ENCODE measurements around the gene RRP9. TPM values are rescaled to one million over a fixed set of nuclear protein-coding genes. Genes with fewer than 3 reads are reported as not detected.

The RRP9 gene
- total and polyA plus RNA-seq, 4 donors, result 6.5 to 11.0 (median 7.8) TPM

DNA sequence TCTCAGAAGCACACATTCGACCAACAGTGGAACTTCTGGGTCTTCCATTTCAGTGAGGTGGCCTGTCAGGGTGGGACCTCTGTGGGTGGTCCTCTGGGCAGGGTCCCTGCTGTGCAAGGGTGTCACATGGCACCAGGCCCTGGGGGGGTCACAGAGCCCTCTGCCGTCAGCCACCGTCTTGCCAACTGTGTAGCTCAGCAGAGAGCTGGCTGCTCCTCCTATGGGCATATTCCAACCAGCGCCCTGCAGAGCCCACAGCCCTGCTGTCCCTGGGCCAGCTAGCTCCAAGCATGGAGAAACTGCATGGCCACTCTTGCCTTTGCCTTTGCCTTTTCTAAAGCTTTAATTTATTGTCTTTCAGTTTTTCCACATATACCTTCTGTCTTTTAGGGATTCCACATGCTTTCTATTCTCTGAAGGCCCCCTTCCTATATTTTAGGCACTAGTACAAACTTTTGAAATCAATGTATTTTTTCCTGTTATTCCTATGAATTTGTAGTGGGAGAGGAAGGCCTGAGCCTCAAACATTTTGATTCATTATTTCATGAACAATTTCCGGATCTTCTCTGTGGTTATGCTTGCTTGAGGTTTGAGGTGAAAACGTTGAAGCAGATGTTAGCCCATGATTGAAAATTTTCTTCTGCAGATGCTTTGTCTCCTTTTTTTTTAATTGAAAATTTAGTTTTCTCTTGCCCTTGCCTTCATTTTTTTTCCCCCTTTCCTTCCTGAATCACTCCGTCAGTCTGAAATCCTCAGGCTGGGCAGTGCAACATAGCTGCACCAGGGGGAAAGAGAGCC is 50.3 kb downstream of the RRP9 start:
- H3K27ac ChIP-seq (ENCODE audit: low read depth in 1 of 2, low read length in 2 of 2), result no peak overlapping the region
- no peak overlapping the region for H3K4me3 ChIP-seq (ENCODE audit: low read depth in 1 of 3, low read length in 3 of 3)
- no peaks in the 10 kb centered on the region for H3K4me1 ChIP-seq (ENCODE audit: control insufficient read depth in 4 of 4, insufficient read depth in 4 of 4, low read length in 3 of 4)
- H3K9ac ChIP-seq (ENCODE audit: low read depth in 1 of 2, low read length in 2 of 2), result no peak overlapping the region
- H3K27me3 ChIP-seq (ENCODE audit: control insufficient read depth in 4 of 4, insufficient read depth in 4 of 4, low read length in 3 of 4), result peaks cover 0 to 3% (median 0%) of the 10 kb centered on the region in 4 donors
- H3K36me3 ChIP-seq (ENCODE audit: control insufficient read depth in 4 of 4, insufficient read depth in 3 of 4, low read depth in 1 of 4, low read length in 3 of 4), result no peaks in the 10 kb centered on the region
- WGBS, result 75% methylated on average over 7 of the region's 7 CpGs
- DNase-seq (ENCODE audit: low spot score), result no peak
- TF ChIP-seq HNF4A (conservative IDR thresholded peaks at IDR 0.05), result no peak
- TF ChIP-seq, protein P1, sequence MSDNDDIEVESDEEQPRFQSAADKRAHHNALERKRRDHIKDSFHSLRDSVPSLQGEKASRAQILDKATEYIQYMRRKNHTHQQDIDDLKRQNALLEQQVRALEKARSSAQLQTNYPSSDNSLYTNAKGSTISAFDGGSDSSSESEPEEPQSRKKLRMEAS (IDR thresholded peaks at IDR 0.05), result no peak
- no peak for TF ChIP-seq RAD21 (IDR thresholded peaks at IDR 0.05)
- TF ChIP-seq NR2F2 (IDR thresholded peaks at IDR 0.05), result no peak
- TF ChIP-seq FOXA2 (IDR thresholded peaks at IDR 0.05), result no peak
- TF ChIP-seq, protein P2, sequence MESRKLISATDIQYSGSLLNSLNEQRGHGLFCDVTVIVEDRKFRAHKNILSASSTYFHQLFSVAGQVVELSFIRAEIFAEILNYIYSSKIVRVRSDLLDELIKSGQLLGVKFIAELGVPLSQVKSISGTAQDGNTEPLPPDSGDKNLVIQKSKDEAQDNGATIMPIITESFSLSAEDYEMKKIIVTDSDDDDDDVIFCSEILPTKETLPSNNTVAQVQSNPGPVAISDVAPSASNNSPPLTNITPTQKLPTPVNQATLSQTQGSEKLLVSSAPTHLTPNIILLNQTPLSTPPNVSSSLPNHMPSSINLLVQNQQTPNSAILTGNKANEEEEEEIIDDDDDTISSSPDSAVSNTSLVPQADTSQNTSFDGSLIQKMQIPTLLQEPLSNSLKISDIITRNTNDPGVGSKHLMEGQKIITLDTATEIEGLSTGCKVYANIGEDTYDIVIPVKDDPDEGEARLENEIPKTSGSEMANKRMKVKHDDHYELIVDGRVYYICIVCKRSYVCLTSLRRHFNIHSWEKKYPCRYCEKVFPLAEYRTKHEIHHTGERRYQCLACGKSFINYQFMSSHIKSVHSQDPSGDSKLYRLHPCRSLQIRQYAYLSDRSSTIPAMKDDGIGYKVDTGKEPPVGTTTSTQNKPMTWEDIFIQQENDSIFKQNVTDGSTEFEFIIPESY (IDR thresholded peaks at IDR 0.05), result no peak
- TF ChIP-seq, protein P3, sequence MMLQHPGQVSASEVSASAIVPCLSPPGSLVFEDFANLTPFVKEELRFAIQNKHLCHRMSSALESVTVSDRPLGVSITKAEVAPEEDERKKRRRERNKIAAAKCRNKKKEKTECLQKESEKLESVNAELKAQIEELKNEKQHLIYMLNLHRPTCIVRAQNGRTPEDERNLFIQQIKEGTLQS (IDR thresholded peaks at IDR 0.05), result no peak
- no peak for TF ChIP-seq RXRA (IDR thresholded peaks at IDR 0.05)
- TF ChIP-seq YY1 (IDR thresholded peaks at IDR 0.05), result no peak
- TF ChIP-seq SP1 (IDR thresholded peaks at IDR 0.05), result no peak
- TF ChIP-seq GABPA (IDR thresholded peaks at IDR 0.05 in 1 of 2, conservative IDR thresholded peaks at IDR 0.05 in 1 of 2), result no peak
- TF ChIP-seq TAF1 (conservative IDR thresholded peaks at IDR 0.05), result no peak
- TF ChIP-seq JUND (IDR thresholded peaks at IDR 0.05), result no peak
- TF ChIP-seq, protein P4, sequence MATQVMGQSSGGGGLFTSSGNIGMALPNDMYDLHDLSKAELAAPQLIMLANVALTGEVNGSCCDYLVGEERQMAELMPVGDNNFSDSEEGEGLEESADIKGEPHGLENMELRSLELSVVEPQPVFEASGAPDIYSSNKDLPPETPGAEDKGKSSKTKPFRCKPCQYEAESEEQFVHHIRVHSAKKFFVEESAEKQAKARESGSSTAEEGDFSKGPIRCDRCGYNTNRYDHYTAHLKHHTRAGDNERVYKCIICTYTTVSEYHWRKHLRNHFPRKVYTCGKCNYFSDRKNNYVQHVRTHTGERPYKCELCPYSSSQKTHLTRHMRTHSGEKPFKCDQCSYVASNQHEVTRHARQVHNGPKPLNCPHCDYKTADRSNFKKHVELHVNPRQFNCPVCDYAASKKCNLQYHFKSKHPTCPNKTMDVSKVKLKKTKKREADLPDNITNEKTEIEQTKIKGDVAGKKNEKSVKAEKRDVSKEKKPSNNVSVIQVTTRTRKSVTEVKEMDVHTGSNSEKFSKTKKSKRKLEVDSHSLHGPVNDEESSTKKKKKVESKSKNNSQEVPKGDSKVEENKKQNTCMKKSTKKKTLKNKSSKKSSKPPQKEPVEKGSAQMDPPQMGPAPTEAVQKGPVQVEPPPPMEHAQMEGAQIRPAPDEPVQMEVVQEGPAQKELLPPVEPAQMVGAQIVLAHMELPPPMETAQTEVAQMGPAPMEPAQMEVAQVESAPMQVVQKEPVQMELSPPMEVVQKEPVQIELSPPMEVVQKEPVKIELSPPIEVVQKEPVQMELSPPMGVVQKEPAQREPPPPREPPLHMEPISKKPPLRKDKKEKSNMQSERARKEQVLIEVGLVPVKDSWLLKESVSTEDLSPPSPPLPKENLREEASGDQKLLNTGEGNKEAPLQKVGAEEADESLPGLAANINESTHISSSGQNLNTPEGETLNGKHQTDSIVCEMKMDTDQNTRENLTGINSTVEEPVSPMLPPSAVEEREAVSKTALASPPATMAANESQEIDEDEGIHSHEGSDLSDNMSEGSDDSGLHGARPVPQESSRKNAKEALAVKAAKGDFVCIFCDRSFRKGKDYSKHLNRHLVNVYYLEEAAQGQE (IDR thresholded peaks at IDR 0.05), result no peak
- H3K9me3 ChIP-seq (ENCODE audit: control insufficient read depth in 4 of 4, low read length in 3 of 4), result no peaks in the 10 kb centered on the region

DNA sequence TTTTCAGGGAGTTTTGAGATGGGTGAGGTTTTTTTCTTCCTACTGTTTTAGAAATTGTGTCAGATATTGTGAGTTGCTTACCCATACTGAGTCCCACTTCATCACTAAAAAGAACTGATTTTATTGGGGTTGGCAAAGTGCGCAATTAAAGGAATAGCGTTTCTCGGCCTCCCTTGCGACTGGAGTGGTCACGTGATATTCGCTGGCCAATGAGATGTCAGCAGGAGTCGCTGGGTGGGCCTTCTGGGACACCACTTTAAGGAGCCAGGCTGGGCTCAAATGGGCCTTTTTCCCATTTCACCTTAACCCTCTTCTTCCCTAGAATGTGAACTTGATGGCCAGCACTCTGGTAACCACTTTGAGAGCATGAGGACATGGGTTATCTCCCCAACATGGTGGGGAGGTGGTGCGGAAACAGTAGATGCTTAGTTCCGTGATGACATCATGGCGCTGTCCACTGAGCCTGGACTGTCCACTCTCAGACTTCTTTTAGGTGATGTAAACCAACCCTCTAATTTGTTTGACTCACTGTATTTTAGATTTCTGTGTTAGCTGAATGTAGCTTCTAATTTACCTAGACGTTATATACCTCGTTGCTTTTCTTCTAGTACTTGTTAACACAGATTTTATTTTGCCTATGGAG is 53.1 kb downstream of the RRP9 start:
- H3K4me3 ChIP-seq (ENCODE audit: low read depth in 1 of 3, low read length in 3 of 3), result no peak overlapping the region
- H3K27me3 ChIP-seq (ENCODE audit: control insufficient read depth in 4 of 4, insufficient read depth in 4 of 4, low read length in 3 of 4), result peaks cover 0 to 3% (median 0%) of the 10 kb centered on the region in 4 donors
- H3K9ac ChIP-seq (ENCODE audit: low read depth in 1 of 2, low read length in 2 of 2), result no peak overlapping the region
- TF ChIP-seq, protein P4 (IDR thresholded peaks at IDR 0.05), result no peak
- TF ChIP-seq FOXA1 (IDR thresholded peaks at IDR 0.05), result no peak
- TF ChIP-seq SP1 (IDR thresholded peaks at IDR 0.05), result no peak
- no peak for TF ChIP-seq HNF4A (conservative IDR thresholded peaks at IDR 0.05)
- TF ChIP-seq, protein P5, sequence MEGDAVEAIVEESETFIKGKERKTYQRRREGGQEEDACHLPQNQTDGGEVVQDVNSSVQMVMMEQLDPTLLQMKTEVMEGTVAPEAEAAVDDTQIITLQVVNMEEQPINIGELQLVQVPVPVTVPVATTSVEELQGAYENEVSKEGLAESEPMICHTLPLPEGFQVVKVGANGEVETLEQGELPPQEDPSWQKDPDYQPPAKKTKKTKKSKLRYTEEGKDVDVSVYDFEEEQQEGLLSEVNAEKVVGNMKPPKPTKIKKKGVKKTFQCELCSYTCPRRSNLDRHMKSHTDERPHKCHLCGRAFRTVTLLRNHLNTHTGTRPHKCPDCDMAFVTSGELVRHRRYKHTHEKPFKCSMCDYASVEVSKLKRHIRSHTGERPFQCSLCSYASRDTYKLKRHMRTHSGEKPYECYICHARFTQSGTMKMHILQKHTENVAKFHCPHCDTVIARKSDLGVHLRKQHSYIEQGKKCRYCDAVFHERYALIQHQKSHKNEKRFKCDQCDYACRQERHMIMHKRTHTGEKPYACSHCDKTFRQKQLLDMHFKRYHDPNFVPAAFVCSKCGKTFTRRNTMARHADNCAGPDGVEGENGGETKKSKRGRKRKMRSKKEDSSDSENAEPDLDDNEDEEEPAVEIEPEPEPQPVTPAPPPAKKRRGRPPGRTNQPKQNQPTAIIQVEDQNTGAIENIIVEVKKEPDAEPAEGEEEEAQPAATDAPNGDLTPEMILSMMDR (IDR thresholded peaks at IDR 0.05; ENCODE audit: low read depth, low read length, missing input control), result no peak
- no peak for TF ChIP-seq RAD21 (IDR thresholded peaks at IDR 0.05)
- TF ChIP-seq HNF4G (IDR thresholded peaks at IDR 0.05), result no peak
- TF ChIP-seq, protein P2 (IDR thresholded peaks at IDR 0.05), result no peak

More for the DNA sequence above, 53.1 kb downstream of the RRP9 start:
- DNase-seq (ENCODE audit: low spot score), result no peak
- Histone ChIP-seq H3K27ac (ENCODE audit: low read depth in 1 of 2, low read length in 2 of 2) (no peak overlapping the region), H3K4me1 (ENCODE audit: control insufficient read depth in 4 of 4, insufficient read depth in 4 of 4, low read length in 3 of 4) (no peaks in the 10 kb centered on the region), H3K36me3 (ENCODE audit: control insufficient read depth in 4 of 4, insufficient read depth in 3 of 4, low read depth in 1 of 4, low read length in 3 of 4) (no peaks in the 10 kb centered on the region), H3K9me3 (ENCODE audit: control insufficient read depth in 4 of 4, low read length in 3 of 4) (no peaks in the 10 kb centered on the region)
- 91% methylated on average over 12 of the region's 12 CpGs for WGBS
